HEK293 (cell line): ENCODE results near the gene CYP26B1.

ENCODE experiments used
- PRDM1 ChIP-seq: fragments of 450-650 bp; formaldehyde crosslinking; IDR thresholded peaks from 2 replicates; pipeline ENCODE4; 2016; ENCODE audit warnings: missing biosample characterization, missing genetic modification characterization
- PRDM2 ChIP-seq: fragments of 450-650 bp; formaldehyde crosslinking; IDR thresholded peaks from 2 replicates; pipeline ENCODE4 v1.5.1; 2016; ENCODE audit warnings: missing biosample characterization, missing genetic modification characterization, borderline replicate concordance
- ZBTB48 ChIP-seq: fragments of 450-650 bp; formaldehyde crosslinking; IDR thresholded peaks from 2 replicates; pipeline ENCODE4 v1.5.1; 2016; ENCODE audit warnings: missing biosample characterization, missing genetic modification characterization
- ZBTB49 ChIP-seq: fragments of 450-650 bp; formaldehyde crosslinking; IDR thresholded peaks from 2 replicates; pipeline ENCODE4 v1.5.1; 2016; ENCODE audit warnings: missing biosample characterization, missing genetic modification characterization, low read depth
- ZFP3 ChIP-seq: fragments of 450-650 bp; formaldehyde crosslinking; IDR thresholded peaks from 2 replicates; pipeline ENCODE4 v1.5.1; 2016; ENCODE audit warnings: low read depth, missing biosample characterization, missing genetic modification characterization
- ZNF404 ChIP-seq: fragments of 450-650 bp; formaldehyde crosslinking; IDR thresholded peaks from 2 replicates; pipeline ENCODE4 v1.5.1; 2017; ENCODE audit warnings: missing biosample characterization, missing genetic modification characterization
- ZNF521 ChIP-seq: fragments of 450-650 bp; formaldehyde crosslinking; IDR thresholded peaks from 2 replicates; pipeline ENCODE4 v1.5.1; 2017; ENCODE audit warnings: missing biosample characterization, mild to moderate bottlenecking, missing genetic modification characterization
- ZNF561 ChIP-seq: fragments of 450-650 bp; IDR thresholded peaks from 2 replicates; pipeline ENCODE4 v1.5.1; 2018; ENCODE audit warnings: missing biosample characterization, missing genetic modification characterization, borderline replicate concordance
- ZNF596 ChIP-seq: fragments of 450-650 bp; IDR thresholded peaks from 2 replicates; pipeline ENCODE4 v1.5.0; 2018; ENCODE audit warnings: missing biosample characterization, mild to moderate bottlenecking, missing genetic modification characterization, moderate library complexity
- ZNF600 ChIP-seq: fragments of 450-650 bp; formaldehyde crosslinking; IDR thresholded peaks from 2 replicates; pipeline ENCODE4 v1.5.1; 2016; ENCODE audit warnings: missing biosample characterization, missing genetic modification characterization
- ZNF623 ChIP-seq: fragments of 450-650 bp; formaldehyde crosslinking; IDR thresholded peaks from 2 replicates; pipeline ENCODE4 v1.5.1; 2016; ENCODE audit warnings: missing biosample characterization, missing genetic modification characterization
- ZNF645 ChIP-seq: fragments of 450-650 bp; formaldehyde crosslinking; IDR thresholded peaks from 2 replicates; pipeline ENCODE4; 2016; ENCODE audit warnings: missing biosample characterization, missing genetic modification characterization
- ZNF654 ChIP-seq: fragments of 450-650 bp; formaldehyde crosslinking; IDR thresholded peaks from 2 replicates; pipeline ENCODE4 v1.5.1; 2016; ENCODE audit warnings: low read depth, missing biosample characterization, missing genetic modification characterization
- ZNF658 ChIP-seq: fragments of 450-650 bp; formaldehyde crosslinking; IDR thresholded peaks from 2 replicates; pipeline ENCODE4; 2016; ENCODE audit warnings: missing biosample characterization, missing genetic modification characterization
- TF ChIP-seq, protein P1 (sequence below): fragments of 450-650 bp; formaldehyde crosslinking; IDR thresholded peaks from 2 replicates; pipeline ENCODE4 v1.5.1; 2017; ENCODE audit warnings: missing biosample characterization, missing genetic modification characterization
- TF ChIP-seq, protein P2 (sequence below): fragments of 450-650 bp; IDR thresholded peaks from 2 replicates; pipeline ENCODE4 v1.5.1; 2018; ENCODE audit warnings: missing biosample characterization, mild to moderate bottlenecking, missing genetic modification characterization
- TF ChIP-seq, protein P3 (sequence below): fragments of 450-650 bp; formaldehyde crosslinking; IDR thresholded peaks from 2 replicates; pipeline ENCODE4 v1.5.1; 2016; ENCODE audit warnings: missing biosample characterization, missing genetic modification characterization

Gene CYP26B1

DNA sequence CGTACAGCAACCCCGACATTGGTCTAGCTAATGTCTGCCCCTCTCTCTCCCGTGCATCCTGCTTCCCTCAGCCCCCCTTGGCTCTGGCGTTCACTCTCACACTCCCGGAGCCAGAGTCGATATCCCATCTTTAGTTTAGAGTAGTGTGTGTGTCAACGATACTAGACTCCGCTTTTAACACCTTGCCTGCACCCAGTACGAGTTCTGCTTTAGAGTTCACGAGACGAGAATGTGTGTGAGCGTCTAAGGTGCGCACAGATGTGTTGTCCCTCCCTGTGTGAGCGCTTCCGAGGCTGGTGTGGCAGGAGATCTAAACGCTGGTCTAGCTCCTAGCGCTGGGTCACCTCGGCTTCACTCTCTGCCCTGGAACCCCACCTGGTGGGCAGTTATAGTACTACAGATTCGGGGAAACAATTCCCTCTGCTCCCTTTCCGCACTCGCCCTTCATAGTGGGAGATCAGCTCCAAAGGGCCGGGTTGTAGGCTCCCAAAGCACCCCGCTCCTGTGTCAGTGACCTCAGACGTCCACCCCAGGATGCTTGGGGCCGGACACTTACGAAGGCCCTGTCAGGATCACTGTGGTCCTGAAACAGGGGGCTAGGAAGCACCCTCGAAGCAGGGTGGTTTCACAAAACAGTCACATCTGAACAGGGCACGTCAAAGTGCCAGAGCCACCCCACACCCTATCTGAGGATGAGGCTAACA lies 2.6 kb upstream of the CYP26B1 start (continued):
- TF ChIP-seq PRDM2 (tag by site-specific recombination) = no peak
- TF ChIP-seq ZNF654 = peak; percentile 72
- TF ChIP-seq ZNF596 (tag by site-specific recombination) = no peak
- TF ChIP-seq, protein P1, sequence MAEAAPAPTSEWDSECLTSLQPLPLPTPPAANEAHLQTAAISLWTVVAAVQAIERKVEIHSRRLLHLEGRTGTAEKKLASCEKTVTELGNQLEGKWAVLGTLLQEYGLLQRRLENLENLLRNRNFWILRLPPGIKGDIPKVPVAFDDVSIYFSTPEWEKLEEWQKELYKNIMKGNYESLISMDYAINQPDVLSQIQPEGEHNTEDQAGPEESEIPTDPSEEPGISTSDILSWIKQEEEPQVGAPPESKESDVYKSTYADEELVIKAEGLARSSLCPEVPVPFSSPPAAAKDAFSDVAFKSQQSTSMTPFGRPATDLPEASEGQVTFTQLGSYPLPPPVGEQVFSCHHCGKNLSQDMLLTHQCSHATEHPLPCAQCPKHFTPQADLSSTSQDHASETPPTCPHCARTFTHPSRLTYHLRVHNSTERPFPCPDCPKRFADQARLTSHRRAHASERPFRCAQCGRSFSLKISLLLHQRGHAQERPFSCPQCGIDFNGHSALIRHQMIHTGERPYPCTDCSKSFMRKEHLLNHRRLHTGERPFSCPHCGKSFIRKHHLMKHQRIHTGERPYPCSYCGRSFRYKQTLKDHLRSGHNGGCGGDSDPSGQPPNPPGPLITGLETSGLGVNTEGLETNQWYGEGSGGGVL = no peak
- TF ChIP-seq ZNF561 (tag by site-specific recombination) = no peak
- no peak; the same call in 1 of the 2 replicates for TF ChIP-seq ZBTB48 (tag by site-specific recombination)
- TF ChIP-seq, protein P2, sequence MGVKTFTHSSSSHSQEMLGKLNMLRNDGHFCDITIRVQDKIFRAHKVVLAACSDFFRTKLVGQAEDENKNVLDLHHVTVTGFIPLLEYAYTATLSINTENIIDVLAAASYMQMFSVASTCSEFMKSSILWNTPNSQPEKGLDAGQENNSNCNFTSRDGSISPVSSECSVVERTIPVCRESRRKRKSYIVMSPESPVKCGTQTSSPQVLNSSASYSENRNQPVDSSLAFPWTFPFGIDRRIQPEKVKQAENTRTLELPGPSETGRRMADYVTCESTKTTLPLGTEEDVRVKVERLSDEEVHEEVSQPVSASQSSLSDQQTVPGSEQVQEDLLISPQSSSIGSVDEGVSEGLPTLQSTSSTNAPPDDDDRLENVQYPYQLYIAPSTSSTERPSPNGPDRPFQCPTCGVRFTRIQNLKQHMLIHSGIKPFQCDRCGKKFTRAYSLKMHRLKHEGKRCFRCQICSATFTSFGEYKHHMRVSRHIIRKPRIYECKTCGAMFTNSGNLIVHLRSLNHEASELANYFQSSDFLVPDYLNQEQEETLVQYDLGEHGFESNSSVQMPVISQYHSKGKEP (tag by site-specific recombination) = no peak
- no peak for TF ChIP-seq ZBTB49 (tag by site-specific recombination)
- TF ChIP-seq ZNF521 (tag by site-specific recombination) = no peak
- TF ChIP-seq ZNF404 (tag by site-specific recombination) = no peak
- TF ChIP-seq PRDM1 (tag by site-specific recombination) = no peak
- no peak for TF ChIP-seq ZFP3 (tag by site-specific recombination)
- TF ChIP-seq ZNF645 = no peak
- TF ChIP-seq, protein P3, sequence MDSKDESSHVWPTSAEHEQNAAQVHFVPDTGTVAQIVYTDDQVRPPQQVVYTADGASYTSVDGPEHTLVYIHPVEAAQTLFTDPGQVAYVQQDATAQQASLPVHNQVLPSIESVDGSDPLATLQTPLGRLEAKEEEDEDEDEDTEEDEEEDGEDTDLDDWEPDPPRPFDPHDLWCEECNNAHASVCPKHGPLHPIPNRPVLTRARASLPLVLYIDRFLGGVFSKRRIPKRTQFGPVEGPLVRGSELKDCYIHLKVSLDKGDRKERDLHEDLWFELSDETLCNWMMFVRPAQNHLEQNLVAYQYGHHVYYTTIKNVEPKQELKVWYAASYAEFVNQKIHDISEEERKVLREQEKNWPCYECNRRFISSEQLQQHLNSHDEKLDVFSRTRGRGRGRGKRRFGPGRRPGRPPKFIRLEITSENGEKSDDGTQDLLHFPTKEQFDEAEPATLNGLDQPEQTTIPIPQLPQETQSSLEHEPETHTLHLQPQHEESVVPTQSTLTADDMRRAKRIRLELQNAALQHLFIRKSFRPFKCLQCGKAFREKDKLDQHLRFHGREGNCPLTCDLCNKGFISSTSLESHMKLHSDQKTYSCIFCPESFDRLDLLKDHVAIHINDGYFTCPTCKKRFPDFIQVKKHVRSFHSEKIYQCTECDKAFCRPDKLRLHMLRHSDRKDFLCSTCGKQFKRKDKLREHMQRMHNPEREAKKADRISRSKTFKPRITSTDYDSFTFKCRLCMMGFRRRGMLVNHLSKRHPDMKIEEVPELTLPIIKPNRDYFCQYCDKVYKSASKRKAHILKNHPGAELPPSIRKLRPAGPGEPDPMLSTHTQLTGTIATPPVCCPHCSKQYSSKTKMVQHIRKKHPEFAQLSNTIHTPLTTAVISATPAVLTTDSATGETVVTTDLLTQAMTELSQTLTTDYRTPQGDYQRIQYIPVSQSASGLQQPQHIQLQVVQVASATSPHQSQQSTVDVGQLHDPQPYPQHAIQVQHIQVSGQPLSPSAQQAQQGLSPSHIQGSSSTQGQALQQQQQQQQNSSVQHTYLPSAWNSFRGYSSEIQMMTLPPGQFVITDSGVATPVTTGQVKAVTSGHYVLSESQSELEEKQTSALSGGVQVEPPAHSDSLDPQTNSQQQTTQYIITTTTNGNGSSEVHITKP (tag by site-specific recombination) = peak; percentile 11; the same call in 1 of the 2 replicates
- no peak for TF ChIP-seq ZNF623 (tag by site-specific recombination)
- peak; percentile 68 for TF ChIP-seq ZNF600 (tag by site-specific recombination)
- TF ChIP-seq ZNF658 (tag by site-specific recombination) = no peak
